ENCODE data around the gene MRPS34. TPM values are rescaled to one million over a fixed set of nuclear protein-coding genes. Genes with fewer than 3 reads are reported as not detected.

MRPS34 gene
- total RNA-seq, 2 experiments from 2014 or later = 175 to 193 TPM

- Mint-ChIP-seq H3K4me3 (peak overlapping the region; percentile 100), H3K4me1 (ENCODE audit: low read depth) (peaks cover 14% of the 10 kb centered on the region), H3K27me3 (no peaks in the 10 kb centered on the region), H3K9me3 (no peaks in the 10 kb centered on the region), H3K27ac (peak overlapping the region; percentile 72), H3K36me3 (ENCODE audit: low read depth) (peaks cover 12% of the 10 kb centered on the region)
- ChIA-PET CTCF (interaction anchor here (0.8 to 1.8 kb wide), 2 partner anchors 9 to 51 kb away, joined by 4 to 15 read pairs; partner anchors contain the start of genes NUBP2 and SPSB3), POLR2A (interaction anchor here (0.9 to 2.7 kb wide), 6 partner anchors 9 to 187 kb away, joined by 3 to 12 read pairs (median 4); partner anchors contain the start of genes MAPK8IP3, NUBP2 and SPSB3)
- peak; percentile 35 for DNase-seq
- no peak for TF ChIP-seq CTCF (IDR thresholded peaks at IDR 0.05)
- intact Hi-C loops (cut with micrococcal nuclease) = no loop called here
- no peak for ATAC-seq
Observed at GRCh38 chr16:1773703-1774447, 941 bp upstream of the MRPS34 start.

GRCh38 chr16:1772362-1772907 lies 499 bp downstream of the MRPS34 start, which contains the start of gene EME2:
Gene EME2, plus strand, starts transcription at chr16:1772810. Its CDS starts 418 bp downstream, at chr16:1773228.
- peaks cover 14% of the 10 kb centered on the region for H3K4me1 Mint-ChIP-seq (ENCODE audit: low read depth)
- TF ChIP-seq CTCF (IDR thresholded peaks at IDR 0.05) = no peak
- ATAC-seq (peak; percentile 27), DNase-seq (peak; percentile 76)
- no peaks in the 10 kb centered on the region for H3K27me3 Mint-ChIP-seq
- H3K9me3 Mint-ChIP-seq = no peaks in the 10 kb centered on the region
- POLR2A ChIA-PET = interaction anchor here (0.6 to 3.2 kb wide), 17 partner anchors 7 to 772 kb away, joined by 3 to 18 read pairs (median 4); partner anchors contain the start of genes MAPK8IP3, NUBP2, RPS2 and SPSB3
- intact Hi-C loops (cut with micrococcal nuclease) = no loop called here
- CTCF ChIA-PET = interaction anchor here (0.6 to 3.4 kb wide), 5 partner anchors 10 to 69 kb away, joined by 3 to 36 read pairs (median 4); partner anchors contain the start of genes MAPK8IP3, NUBP2 and SPSB3
- peaks cover 12% of the 10 kb centered on the region for H3K36me3 Mint-ChIP-seq (ENCODE audit: low read depth)
- peak within 1 kb of the TSS; percentile 99 for H3K27ac Mint-ChIP-seq
- H3K4me3 Mint-ChIP-seq = peak within 1 kb of the TSS; percentile 100

DNA sequence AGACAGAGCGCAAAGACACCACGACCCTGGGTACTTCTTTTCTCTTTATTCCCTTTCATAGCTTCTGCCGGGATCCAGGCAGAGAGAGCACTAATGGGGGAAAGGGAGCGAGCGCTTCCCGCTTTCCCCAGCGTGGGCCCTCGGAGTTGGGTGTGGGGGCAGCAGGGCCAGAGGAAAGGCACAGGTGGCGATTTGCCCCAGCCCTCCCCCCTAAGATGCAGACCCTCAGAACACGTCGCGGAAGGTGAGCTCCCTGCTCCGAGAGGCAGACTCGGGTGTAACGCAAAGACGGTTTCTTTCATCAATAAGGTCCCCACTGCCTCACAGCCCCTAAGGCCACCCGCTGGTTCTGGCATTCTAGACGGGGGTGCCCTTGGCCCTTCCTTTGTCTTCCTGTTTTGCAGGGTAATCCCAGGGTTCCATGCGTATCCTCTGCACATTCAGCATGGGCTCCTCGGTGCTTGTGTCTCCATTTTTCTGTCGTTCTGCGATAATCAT lies 1.0 kb downstream of the MRPS34 start:
- peak overlapping the region; percentile 100 for H3K4me3 Mint-ChIP-seq
- CTCF ChIA-PET = interaction anchor here (1.1 to 3.4 kb wide), 4 partner anchors 11 to 66 kb away, joined by 3 to 36 read pairs (median 5); partner anchors contain the start of genes MAPK8IP3, NUBP2 and SPSB3

DNA sequence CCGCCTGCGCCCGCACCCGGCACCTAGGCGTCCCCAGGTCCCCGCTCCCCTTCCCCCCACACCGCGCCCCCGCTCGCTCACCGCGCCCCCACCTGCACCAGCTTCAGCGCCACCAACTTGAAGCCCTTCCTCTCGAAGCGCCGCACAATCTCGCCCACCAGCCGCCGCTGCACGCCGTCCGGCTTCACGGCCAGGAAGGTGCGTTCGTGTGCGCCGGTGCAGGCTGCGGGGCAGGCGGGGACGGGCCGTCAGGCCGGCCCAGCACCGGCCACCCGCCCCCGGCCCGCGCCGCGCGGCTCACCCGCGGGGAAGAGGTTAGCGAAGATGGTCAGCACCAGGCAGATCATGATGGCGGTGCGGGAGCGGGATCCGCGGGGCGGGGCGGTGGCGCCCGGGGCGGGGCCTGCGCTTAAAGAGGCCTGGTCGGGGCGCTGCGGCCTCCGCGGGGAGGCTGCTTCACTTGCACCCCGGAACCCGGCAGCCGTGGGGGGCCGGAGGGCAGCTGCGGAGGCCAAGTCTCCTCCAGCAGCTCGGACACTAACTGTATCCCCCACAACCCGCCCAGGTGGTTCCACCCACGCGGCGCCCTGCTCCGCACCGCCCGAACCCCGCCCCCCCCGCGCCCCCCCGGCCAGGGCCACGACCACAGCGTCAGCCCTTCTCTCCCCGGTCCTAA lies 1.6 kb downstream of the MRPS34 start, which contains the start of gene NME3:
NME3 (minus strand) TSS at position 356 of the 676 bp plus-strand sequence; CDS start at position 347, 9 bp downstream.
- H3K4me3 Mint-ChIP-seq = peak within 1 kb of the TSS; percentile 100
- no peak for TF ChIP-seq CTCF (IDR thresholded peaks at IDR 0.05)

More for the DNA sequence above, 1.0 kb downstream of the MRPS34 start:
- Mint-ChIP-seq H3K27me3 (no peaks in the 10 kb centered on the region), H3K36me3 (ENCODE audit: low read depth) (peaks cover 12% of the 10 kb centered on the region), H3K4me1 (ENCODE audit: low read depth) (peaks cover 14% of the 10 kb centered on the region), H3K27ac (peak overlapping the region; percentile 99), H3K9me3 (no peaks in the 10 kb centered on the region)
- no peak for TF ChIP-seq CTCF (IDR thresholded peaks at IDR 0.05)
- POLR2A ChIA-PET = interaction anchor here (0.6 to 3.2 kb wide), 18 partner anchors 8 to 772 kb away, joined by 3 to 18 read pairs (median 4); partner anchors contain the start of genes CRAMP1, IFT140, JPT2 and MAPK8IP3
- DNase-seq = no peak
- ATAC-seq = no peak
- intact Hi-C loops (cut with micrococcal nuclease) = loop anchor here (1.0 kb wide), 1 partner anchor 10 kb away; the partner anchor contains the start of genes NUBP2 and SPSB3

More for the DNA sequence above, 1.6 kb downstream of the MRPS34 start, which contains the start of gene NME3:
- Mint-ChIP-seq H3K4me1 (ENCODE audit: low read depth) (peaks cover 14% of the 10 kb centered on the region), H3K36me3 (ENCODE audit: low read depth) (peaks cover 12% of the 10 kb centered on the region), H3K27me3 (no peaks in the 10 kb centered on the region), H3K27ac (peak within 1 kb of the TSS; percentile 99), H3K9me3 (no peaks in the 10 kb centered on the region)
- CTCF ChIA-PET = interaction anchor here (3.4 kb wide), 1 partner anchor 11 kb away, joined by 36 read pairs; the partner anchor contains the start of genes NUBP2 and SPSB3
- peak; percentile 58 for ATAC-seq
- peak; percentile 85 for DNase-seq
- POLR2A ChIA-PET = interaction anchor here (0.8 to 3.2 kb wide), 21 partner anchors 8 to 194 kb away, joined by 3 to 18 read pairs (median 5); partner anchors contain the start of genes CRAMP1, FAHD1, HAGH and IFT140
- intact Hi-C loops (cut with micrococcal nuclease) = loop anchor here (1.0 kb wide), 1 partner anchor 11 kb away; the partner anchor contains the start of genes NUBP2 and SPSB3

All from activated CD8-positive, alpha-beta T cell treated with anti-CD3 and anti-CD28 coated beads for 36 hours (primary cell).